Measurements from ENCODE around the gene PADI4.

The PADI4 gene

DNA sequence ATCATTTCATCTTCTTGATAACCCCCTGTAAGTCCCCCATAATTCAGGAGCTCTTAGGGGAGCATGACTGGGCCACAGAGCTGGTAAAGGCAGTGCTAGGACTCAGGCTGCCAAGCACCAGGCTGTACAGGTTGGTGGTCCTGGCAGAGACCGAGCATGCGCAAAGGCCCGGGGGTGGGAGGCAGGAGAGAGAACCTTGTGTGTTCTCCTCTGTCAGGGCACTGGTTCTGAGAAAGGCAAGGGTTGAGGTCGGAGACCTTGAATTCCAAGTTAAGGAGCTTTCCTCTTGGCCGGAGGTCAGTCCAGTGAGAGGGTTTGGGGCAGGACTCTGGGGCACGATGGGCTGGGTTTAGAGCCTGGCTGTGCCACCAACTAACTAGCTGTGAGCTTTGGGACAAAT is 35.9 kb upstream of the PADI4 start (continued):
- TF ChIP-seq, protein P1, sequence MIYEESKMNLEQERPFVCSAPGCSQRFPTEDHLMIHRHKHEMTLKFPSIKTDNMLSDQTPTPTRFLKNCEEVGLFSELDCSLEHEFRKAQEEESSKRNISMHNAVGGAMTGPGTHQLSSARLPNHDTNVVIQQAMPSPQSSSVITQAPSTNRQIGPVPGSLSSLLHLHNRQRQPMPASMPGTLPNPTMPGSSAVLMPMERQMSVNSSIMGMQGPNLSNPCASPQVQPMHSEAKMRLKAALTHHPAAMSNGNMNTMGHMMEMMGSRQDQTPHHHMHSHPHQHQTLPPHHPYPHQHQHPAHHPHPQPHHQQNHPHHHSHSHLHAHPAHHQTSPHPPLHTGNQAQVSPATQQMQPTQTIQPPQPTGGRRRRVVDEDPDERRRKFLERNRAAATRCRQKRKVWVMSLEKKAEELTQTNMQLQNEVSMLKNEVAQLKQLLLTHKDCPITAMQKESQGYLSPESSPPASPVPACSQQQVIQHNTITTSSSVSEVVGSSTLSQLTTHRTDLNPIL (CRISPR knock-in tag; IDR thresholded peaks at IDR 0.05; ENCODE audit: low read depth) = no peak
- no peak for TF ChIP-seq GLIS3 (CRISPR knock-in tag; IDR thresholded peaks at IDR 0.05)
- TF ChIP-seq TCF4 (CRISPR knock-in tag; IDR thresholded peaks at IDR 0.05; ENCODE audit: borderline replicate concordance) = no peak
- TF ChIP-seq OSR1 (CRISPR knock-in tag; IDR thresholded peaks at IDR 0.05) = no peak

DNA sequence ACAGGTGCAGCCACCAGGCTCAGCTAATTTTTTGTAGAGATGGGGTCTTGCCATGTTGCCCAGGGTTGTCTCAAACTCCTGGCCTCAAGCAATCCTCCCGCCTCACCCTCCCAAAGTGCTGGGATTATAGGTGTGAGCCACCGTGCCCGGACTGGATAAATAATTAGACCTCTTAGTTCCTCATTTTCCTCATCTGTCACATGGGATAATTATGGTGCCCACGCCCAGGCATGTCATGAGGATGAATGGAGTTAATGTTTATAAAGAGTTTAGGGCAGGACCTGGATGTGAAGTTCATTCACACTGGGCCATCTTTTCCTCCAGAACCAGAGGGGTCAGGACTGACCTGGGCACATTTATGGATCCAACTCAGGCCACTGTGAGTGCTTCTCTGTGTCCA is 35.4 kb upstream of the PADI4 start:
- no peak for ATAC-seq
- TF ChIP-seq ESRRG (CRISPR knock-in tag; IDR thresholded peaks at IDR 0.05) (no peak), ZFP30 (CRISPR knock-in tag; IDR thresholded peaks at IDR 0.05) (no peak), TOX (CRISPR knock-in tag; IDR thresholded peaks at IDR 0.05; ENCODE audit: borderline replicate concordance) (no peak), ISL1 (CRISPR knock-in tag; IDR thresholded peaks at IDR 0.05) (no peak), PPARA (CRISPR knock-in tag; IDR thresholded peaks at IDR 0.05; ENCODE audit: borderline replicate concordance) (no peak), ZNF70 (CRISPR knock-in tag; IDR thresholded peaks at IDR 0.05) (no peak), ZNF565 (CRISPR knock-in tag; conservative IDR thresholded peaks at IDR 0.05; ENCODE audit: low read depth) (no peak), ZC3H10 (CRISPR knock-in tag; IDR thresholded peaks at IDR 0.05) (no peak), GLIS3 (CRISPR knock-in tag; IDR thresholded peaks at IDR 0.05) (no peak), BACH2 (CRISPR knock-in tag; IDR thresholded peaks at IDR 0.05; ENCODE audit: borderline replicate concordance) (no peak)
- TF ChIP-seq, protein P1 (CRISPR knock-in tag; IDR thresholded peaks at IDR 0.05; ENCODE audit: low read depth) = no peak
- TF ChIP-seq, protein P2, sequence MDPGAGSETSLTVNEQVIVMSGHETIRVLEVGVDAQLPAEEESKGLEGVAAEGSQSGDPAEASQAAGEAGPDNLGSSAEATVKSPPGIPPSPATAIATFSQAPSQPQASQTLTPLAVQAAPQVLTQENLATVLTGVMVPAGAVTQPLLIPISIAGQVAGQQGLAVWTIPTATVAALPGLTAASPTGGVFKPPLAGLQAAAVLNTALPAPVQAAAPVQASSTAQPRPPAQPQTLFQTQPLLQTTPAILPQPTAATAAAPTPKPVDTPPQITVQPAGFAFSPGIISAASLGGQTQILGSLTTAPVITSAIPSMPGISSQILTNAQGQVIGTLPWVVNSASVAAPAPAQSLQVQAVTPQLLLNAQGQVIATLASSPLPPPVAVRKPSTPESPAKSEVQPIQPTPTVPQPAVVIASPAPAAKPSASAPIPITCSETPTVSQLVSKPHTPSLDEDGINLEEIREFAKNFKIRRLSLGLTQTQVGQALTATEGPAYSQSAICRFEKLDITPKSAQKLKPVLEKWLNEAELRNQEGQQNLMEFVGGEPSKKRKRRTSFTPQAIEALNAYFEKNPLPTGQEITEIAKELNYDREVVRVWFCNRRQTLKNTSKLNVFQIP (CRISPR knock-in tag; IDR thresholded peaks at IDR 0.05; ENCODE audit: borderline replicate concordance, low read depth) = no peak
- TF ChIP-seq, protein P3, sequence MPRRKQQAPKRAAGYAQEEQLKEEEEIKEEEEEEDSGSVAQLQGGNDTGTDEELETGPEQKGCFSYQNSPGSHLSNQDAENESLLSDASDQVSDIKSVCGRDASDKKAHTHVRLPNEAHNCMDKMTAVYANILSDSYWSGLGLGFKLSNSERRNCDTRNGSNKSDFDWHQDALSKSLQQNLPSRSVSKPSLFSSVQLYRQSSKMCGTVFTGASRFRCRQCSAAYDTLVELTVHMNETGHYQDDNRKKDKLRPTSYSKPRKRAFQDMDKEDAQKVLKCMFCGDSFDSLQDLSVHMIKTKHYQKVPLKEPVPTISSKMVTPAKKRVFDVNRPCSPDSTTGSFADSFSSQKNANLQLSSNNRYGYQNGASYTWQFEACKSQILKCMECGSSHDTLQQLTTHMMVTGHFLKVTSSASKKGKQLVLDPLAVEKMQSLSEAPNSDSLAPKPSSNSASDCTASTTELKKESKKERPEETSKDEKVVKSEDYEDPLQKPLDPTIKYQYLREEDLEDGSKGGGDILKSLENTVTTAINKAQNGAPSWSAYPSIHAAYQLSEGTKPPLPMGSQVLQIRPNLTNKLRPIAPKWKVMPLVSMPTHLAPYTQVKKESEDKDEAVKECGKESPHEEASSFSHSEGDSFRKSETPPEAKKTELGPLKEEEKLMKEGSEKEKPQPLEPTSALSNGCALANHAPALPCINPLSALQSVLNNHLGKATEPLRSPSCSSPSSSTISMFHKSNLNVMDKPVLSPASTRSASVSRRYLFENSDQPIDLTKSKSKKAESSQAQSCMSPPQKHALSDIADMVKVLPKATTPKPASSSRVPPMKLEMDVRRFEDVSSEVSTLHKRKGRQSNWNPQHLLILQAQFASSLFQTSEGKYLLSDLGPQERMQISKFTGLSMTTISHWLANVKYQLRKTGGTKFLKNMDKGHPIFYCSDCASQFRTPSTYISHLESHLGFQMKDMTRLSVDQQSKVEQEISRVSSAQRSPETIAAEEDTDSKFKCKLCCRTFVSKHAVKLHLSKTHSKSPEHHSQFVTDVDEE (CRISPR knock-in tag; IDR thresholded peaks at IDR 0.05) = no peak

DNA sequence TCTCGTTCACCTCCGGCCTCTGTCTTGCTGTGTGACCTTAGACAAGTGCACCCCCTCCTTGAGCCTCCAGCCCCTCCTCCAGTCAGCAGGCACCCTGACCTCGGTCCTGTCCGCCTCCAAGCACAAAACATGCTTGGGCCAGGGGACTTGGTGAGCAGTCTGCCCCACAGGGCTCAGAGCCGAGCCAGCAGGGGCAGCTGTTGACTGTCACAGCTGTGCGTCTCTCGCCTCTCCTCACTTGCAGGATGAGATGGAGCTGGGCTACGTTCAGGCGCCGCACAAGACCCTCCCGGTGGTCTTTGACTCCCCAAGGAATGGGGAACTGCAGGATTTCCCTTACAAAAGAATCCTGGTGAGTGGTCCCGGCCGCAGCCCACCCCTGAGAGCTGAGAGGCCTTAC is 34.9 kb upstream of the PADI4 start:
- no peak for ATAC-seq
- TF ChIP-seq, protein P4, sequence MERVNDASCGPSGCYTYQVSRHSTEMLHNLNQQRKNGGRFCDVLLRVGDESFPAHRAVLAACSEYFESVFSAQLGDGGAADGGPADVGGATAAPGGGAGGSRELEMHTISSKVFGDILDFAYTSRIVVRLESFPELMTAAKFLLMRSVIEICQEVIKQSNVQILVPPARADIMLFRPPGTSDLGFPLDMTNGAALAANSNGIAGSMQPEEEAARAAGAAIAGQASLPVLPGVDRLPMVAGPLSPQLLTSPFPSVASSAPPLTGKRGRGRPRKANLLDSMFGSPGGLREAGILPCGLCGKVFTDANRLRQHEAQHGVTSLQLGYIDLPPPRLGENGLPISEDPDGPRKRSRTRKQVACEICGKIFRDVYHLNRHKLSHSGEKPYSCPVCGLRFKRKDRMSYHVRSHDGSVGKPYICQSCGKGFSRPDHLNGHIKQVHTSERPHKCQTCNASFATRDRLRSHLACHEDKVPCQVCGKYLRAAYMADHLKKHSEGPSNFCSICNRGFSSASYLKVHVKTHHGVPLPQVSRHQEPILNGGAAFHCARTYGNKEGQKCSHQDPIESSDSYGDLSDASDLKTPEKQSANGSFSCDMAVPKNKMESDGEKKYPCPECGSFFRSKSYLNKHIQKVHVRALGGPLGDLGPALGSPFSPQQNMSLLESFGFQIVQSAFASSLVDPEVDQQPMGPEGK (CRISPR knock-in tag; IDR thresholded peaks at IDR 0.05; ENCODE audit: borderline replicate concordance) = no peak
- TF ChIP-seq ZFP3 (CRISPR knock-in tag; IDR thresholded peaks at IDR 0.05) (no peak), TOX (CRISPR knock-in tag; IDR thresholded peaks at IDR 0.05; ENCODE audit: borderline replicate concordance) (no peak), ARNTL (CRISPR knock-in tag; IDR thresholded peaks at IDR 0.05; ENCODE audit: borderline replicate concordance, low read depth) (no peak), BACH2 (CRISPR knock-in tag; IDR thresholded peaks at IDR 0.05; ENCODE audit: borderline replicate concordance) (no peak), OSR1 (CRISPR knock-in tag; IDR thresholded peaks at IDR 0.05) (no peak), ZNF565 (CRISPR knock-in tag; conservative IDR thresholded peaks at IDR 0.05; ENCODE audit: low read depth) (no peak), ZNF8 (CRISPR knock-in tag; IDR thresholded peaks at IDR 0.05) (no peak)
- TF ChIP-seq, protein P3 (CRISPR knock-in tag; IDR thresholded peaks at IDR 0.05) = no peak
- TF ChIP-seq, protein P1 (CRISPR knock-in tag; IDR thresholded peaks at IDR 0.05; ENCODE audit: low read depth) = no peak

Data from SK-N-SH treated with all-trans-retinoic acid at 6 μM for 48 hours (cell line).